ENCODE data around the gene PPP1R9B.

Gene PPP1R9B

GRCh38 chr17:50102164-50102991, 48.1 kb downstream of the PPP1R9B start:
- H3K27me3 Mint-ChIP-seq (ENCODE audit: low read depth, poor library complexity) = peaks cover 5% of the 10 kb centered on the region
- peaks cover 11% of the 10 kb centered on the region for H3K36me3 Mint-ChIP-seq (ENCODE audit: low read depth)
- H3K27ac Mint-ChIP-seq = no peak overlapping the region
- H3K9me3 Mint-ChIP-seq = no peaks in the 10 kb centered on the region
- no peak overlapping the region for H3K4me3 Mint-ChIP-seq
- DNase-seq = no peak
- H3K4me1 Mint-ChIP-seq = peaks cover 84% of the 10 kb centered on the region
- TF ChIP-seq CTCF (IDR thresholded peaks at IDR 0.05) = no peak

- Mint-ChIP-seq H3K27me3 (ENCODE audit: low read depth, poor library complexity) (peaks cover 5% of the 10 kb centered on the region), H3K9me3 (no peaks in the 10 kb centered on the region), H3K36me3 (ENCODE audit: low read depth) (peaks cover 9% of the 10 kb centered on the region), H3K27ac (peak overlapping the region; percentile 93), H3K4me1 (peaks cover 84% of the 10 kb centered on the region), H3K4me3 (peak overlapping the region; percentile 65)
- peak; percentile 17 for TF ChIP-seq CTCF (IDR thresholded peaks at IDR 0.05)
- peak; percentile 47 for DNase-seq
These were observed 48.9 kb downstream of the PPP1R9B start for GRCh38 chr17:50101346-50102163.

GRCh38 chr17:50100921-50101345, 49.5 kb downstream of the PPP1R9B start:
- H3K9me3 Mint-ChIP-seq = no peaks in the 10 kb centered on the region
- peak overlapping the region; percentile 65 for H3K4me3 Mint-ChIP-seq
- H3K36me3 Mint-ChIP-seq (ENCODE audit: low read depth) = peaks cover 9% of the 10 kb centered on the region
- DNase-seq = no peak
- peaks cover 5% of the 10 kb centered on the region for H3K27me3 Mint-ChIP-seq (ENCODE audit: low read depth, poor library complexity)
- H3K27ac Mint-ChIP-seq = peak overlapping the region; percentile 58
- TF ChIP-seq CTCF (IDR thresholded peaks at IDR 0.05) = no peak
- peaks cover 84% of the 10 kb centered on the region for H3K4me1 Mint-ChIP-seq

DNA sequence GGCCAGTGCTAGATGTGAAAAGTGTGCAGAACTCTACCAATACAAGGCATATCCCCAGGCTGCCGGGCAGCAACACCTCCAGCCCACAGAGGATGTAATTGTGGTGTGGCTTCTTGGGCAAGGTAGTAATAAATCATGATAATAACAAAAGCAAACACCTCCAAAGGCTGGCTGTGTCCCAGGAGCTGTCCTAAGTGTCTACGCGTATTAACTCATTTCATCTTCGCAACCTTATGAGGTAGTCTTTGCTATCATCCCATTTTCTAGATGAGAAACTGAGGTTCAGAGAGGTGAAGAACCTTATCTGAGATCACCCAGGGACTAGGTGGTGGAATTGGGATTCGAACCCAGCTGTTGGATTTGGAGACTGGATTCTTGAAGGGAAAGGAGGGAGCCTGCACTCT, 50.0 kb downstream of the PPP1R9B start:
- H3K27me3 Mint-ChIP-seq (ENCODE audit: low read depth, poor library complexity) = peaks cover 5% of the 10 kb centered on the region
- peak overlapping the region; percentile 86 for H3K27ac Mint-ChIP-seq
- H3K4me1 Mint-ChIP-seq = peaks cover 86% of the 10 kb centered on the region
- H3K36me3 Mint-ChIP-seq (ENCODE audit: low read depth) = peaks cover 9% of the 10 kb centered on the region
- no peaks in the 10 kb centered on the region for H3K9me3 Mint-ChIP-seq
- no peak for DNase-seq
- TF ChIP-seq CTCF (IDR thresholded peaks at IDR 0.05) = no peak
- H3K4me3 Mint-ChIP-seq = peak overlapping the region; percentile 65

DNA sequence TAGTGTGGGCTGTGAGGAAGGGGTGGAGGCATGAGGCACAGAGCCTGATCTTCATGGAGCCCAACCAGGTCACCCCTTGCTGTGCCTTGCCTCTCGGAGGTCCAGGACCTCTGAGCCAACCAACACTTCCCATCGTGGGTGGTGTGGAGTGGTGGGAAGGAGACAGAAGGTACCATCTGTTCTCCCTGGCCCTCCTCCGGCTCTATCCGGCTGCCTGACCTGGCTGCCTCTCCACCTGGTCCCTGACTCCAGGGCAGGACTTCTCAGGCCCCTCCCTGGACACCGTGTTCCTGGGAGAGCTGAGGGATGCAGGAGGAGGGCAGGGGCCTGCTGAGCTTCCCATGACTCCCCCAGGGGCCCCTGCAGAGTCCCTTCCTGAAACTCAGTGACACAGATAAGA, 51.5 kb downstream of the PPP1R9B start:
- Mint-ChIP-seq H3K9me3 (no peaks in the 10 kb centered on the region), H3K36me3 (ENCODE audit: low read depth) (peaks cover 9% of the 10 kb centered on the region), H3K27ac (no peak overlapping the region), H3K4me1 (peaks cover 91% of the 10 kb centered on the region), H3K4me3 (no peak overlapping the region), H3K27me3 (ENCODE audit: low read depth, poor library complexity) (peaks cover 6% of the 10 kb centered on the region)
- DNase-seq = no peak
- TF ChIP-seq CTCF (IDR thresholded peaks at IDR 0.05) = no peak

Data from nephron progenitor cell (in vitro differentiated cells).